Thyroid gland (tissue), 4 donors: ENCODE data around the gene FOXP3.

Experiments
- POLR2A ChIP-seq, 2 donors: fragments of 450-650 bp; IDR thresholded peaks; one replicate each; pipeline ENCODE4 v1.6.1; 2017; ENCODE audit warnings: antibody characterized with exemption in 2 of 2, mild to moderate bottlenecking in 2 of 2, moderate library complexity in 1 of 2
- TF ChIP-seq, protein P1 (sequence below), 6 experiments: fragments of 200-600 bp in 3 of 6; fragments of 450-650 bp in 3 of 6; sonication (generic) in 3 of 6; IDR thresholded peaks; one replicate each; pipeline ENCODE4 v1.5.1; 2016 to 2019; ENCODE audit warnings: antibody characterized with exemption in 6 of 6, mild to moderate bottlenecking in 2 of 6, inconsistent platforms in 1 of 6, moderate library complexity in 1 of 6

GRCh38 chrX:49204017-49204416 is 60.5 kb downstream of the FOXP3 start:
- TF ChIP-seq, protein P1, sequence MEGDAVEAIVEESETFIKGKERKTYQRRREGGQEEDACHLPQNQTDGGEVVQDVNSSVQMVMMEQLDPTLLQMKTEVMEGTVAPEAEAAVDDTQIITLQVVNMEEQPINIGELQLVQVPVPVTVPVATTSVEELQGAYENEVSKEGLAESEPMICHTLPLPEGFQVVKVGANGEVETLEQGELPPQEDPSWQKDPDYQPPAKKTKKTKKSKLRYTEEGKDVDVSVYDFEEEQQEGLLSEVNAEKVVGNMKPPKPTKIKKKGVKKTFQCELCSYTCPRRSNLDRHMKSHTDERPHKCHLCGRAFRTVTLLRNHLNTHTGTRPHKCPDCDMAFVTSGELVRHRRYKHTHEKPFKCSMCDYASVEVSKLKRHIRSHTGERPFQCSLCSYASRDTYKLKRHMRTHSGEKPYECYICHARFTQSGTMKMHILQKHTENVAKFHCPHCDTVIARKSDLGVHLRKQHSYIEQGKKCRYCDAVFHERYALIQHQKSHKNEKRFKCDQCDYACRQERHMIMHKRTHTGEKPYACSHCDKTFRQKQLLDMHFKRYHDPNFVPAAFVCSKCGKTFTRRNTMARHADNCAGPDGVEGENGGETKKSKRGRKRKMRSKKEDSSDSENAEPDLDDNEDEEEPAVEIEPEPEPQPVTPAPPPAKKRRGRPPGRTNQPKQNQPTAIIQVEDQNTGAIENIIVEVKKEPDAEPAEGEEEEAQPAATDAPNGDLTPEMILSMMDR (IDR thresholded peaks at IDR 0.05), result no peak
- TF ChIP-seq POLR2A (IDR thresholded peaks at IDR 0.05), result no peak
